ENCODE data around the gene ATP2A1.

Gene ATP2A1

DNA sequence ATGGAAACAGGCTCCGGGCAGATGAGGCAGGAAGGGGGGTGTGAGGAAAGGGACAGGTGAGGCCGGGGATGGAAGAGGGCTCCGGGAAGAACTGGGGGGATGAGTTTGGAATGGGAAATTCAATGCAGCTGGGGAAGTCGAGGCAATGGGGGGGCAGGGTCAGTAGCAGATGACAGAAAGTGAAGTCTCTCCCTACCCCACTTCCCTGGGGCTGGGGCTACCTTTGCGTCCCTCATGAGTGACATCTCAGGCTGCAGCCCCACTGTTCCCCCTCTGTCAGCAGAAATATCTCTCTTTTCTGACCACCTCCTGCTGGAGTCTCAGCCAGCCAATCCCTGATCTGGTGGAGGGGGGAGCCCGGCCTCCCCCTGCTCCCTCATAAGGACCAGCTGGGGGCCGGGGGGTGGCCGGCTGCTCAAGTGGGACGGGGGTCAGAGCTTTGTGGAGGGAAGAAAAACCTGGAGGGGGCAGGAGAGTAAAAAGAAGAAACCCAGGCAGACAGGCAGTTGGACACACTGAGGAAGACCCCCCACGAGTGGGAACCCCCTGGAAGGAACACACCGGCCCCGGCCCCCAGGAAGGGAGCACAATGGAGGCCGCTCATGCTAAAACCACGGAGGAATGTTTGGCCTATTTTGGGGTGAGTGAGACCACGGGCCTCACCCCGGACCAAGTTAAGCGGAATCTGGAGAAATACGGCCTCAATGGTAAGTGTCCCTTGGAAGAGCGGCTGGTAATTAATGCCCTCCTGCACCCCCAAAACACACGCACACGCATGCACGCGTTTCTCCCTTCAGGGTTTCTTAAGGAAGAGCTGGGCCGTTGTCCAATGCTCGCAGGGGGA, at the start of gene ATP2A1:
Gene ATP2A1 (plus strand): TSS at position 406 of the 844 bp plus-strand sequence. CDS start 184 bp downstream, at position 590.
- Mint-ChIP-seq H3K27ac (peak within 1 kb of the TSS; percentile 65), H3K27me3 (peaks cover 10% of the 10 kb centered on the region), H3K4me3 (peak within 1 kb of the TSS; percentile 86), H3K36me3 (ENCODE audit: low read depth) (peaks cover 3% of the 10 kb centered on the region), H3K9me3 (no peaks in the 10 kb centered on the region), H3K4me1 (peaks cover 21% of the 10 kb centered on the region)
- no peak for DNase-seq
- ATAC-seq = no peak

DNA sequence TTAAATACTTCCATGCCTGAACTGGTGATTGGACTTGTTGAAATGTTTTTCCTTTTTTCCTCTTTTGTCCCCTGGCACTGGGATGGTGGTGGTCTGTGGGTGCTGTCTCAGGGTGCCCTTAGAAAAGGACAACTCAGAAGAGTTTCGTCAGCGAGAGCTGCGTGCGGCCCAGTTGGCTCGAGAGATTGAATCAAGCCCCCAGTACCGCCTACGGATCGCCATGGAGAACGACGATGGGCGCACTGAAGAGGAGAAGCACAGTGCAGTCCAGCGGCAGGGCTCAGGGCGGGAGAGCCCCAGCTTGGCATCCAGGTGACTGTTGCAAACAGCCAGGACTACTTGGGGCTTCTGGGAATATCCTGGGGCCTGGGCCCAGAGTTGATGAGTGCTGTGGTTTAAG, 48.5 kb upstream of the ATP2A1 start:
- DNase-seq (no peak), ATAC-seq (no peak)
- Mint-ChIP-seq H3K27me3 (no peaks in the 10 kb centered on the region), H3K27ac (peak overlapping the region; percentile 20), H3K36me3 (ENCODE audit: low read depth) (peaks cover 91% of the 10 kb centered on the region), H3K4me3 (no peak overlapping the region), H3K9me3 (no peaks in the 10 kb centered on the region), H3K4me1 (peaks cover 28% of the 10 kb centered on the region)

DNA sequence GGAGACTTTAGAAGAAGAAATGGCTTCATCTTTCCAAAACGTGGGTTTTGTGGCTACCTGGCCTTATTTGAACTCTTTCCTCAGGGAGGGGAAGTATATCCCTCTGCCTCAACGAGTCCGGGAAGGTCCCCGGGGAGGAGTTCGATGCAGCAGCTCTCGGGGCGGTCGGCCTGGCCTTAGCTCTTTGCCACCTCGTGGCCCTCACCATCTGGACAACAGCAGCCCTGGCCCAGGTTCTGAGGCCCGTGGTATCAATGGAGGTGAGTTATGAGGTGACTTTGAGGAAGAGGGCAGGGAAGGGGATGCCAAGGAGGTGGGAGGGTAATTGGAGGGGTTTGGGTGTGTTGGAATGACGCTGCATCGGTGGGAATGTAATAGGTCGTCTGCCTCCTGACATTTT, 47.8 kb upstream of the ATP2A1 start:
- Mint-ChIP-seq H3K4me1 (peaks cover 20% of the 10 kb centered on the region), H3K9me3 (no peaks in the 10 kb centered on the region), H3K27ac (peak overlapping the region; percentile 49), H3K27me3 (no peaks in the 10 kb centered on the region), H3K36me3 (ENCODE audit: low read depth) (peaks cover 91% of the 10 kb centered on the region), H3K4me3 (no peak overlapping the region)
- DNase-seq (no peak), ATAC-seq (no peak)

- Mint-ChIP-seq H3K27me3 (no peaks in the 10 kb centered on the region), H3K4me3 (no peak overlapping the region), H3K4me1 (peaks cover 10% of the 10 kb centered on the region), H3K36me3 (ENCODE audit: low read depth) (peaks cover 77% of the 10 kb centered on the region), H3K9me3 (no peaks in the 10 kb centered on the region), H3K27ac (no peak overlapping the region)
- no peak for DNase-seq
- ATAC-seq = no peak
Observed at GRCh38 chr16:28834349-28834748, 43.9 kb upstream of the ATP2A1 start.

- Mint-ChIP-seq H3K4me3 (no peak overlapping the region), H3K9me3 (no peaks in the 10 kb centered on the region), H3K4me1 (peaks cover 8% of the 10 kb centered on the region), H3K36me3 (ENCODE audit: low read depth) (peaks cover 69% of the 10 kb centered on the region), H3K27me3 (no peaks in the 10 kb centered on the region), H3K27ac (no peak overlapping the region)
- no peak for ATAC-seq
- no peak for DNase-seq
Observed at GRCh38 chr16:28834873-28835863, 43.1 kb upstream of the ATP2A1 start.

- H3K36me3 Mint-ChIP-seq (ENCODE audit: low read depth) = peaks cover 61% of the 10 kb centered on the region
- ATAC-seq = no peak
- peaks cover 8% of the 10 kb centered on the region for H3K4me1 Mint-ChIP-seq
- DNase-seq = no peak
- H3K27ac Mint-ChIP-seq = no peak overlapping the region
- no peak overlapping the region for H3K4me3 Mint-ChIP-seq
- no peaks in the 10 kb centered on the region for H3K27me3 Mint-ChIP-seq
- no peaks in the 10 kb centered on the region for H3K9me3 Mint-ChIP-seq
Observed at GRCh38 chr16:28835864-28836760, 42.2 kb upstream of the ATP2A1 start.

- H3K27me3 Mint-ChIP-seq = no peaks in the 10 kb centered on the region
- no peaks in the 10 kb centered on the region for H3K9me3 Mint-ChIP-seq
- H3K4me3 Mint-ChIP-seq = no peak overlapping the region
- no peak for ATAC-seq
- DNase-seq = no peak
- H3K4me1 Mint-ChIP-seq = peaks cover 8% of the 10 kb centered on the region
- H3K36me3 Mint-ChIP-seq (ENCODE audit: low read depth) = peaks cover 63% of the 10 kb centered on the region
- no peak overlapping the region for H3K27ac Mint-ChIP-seq
Observed at GRCh38 chr16:28836761-28837064, 41.6 kb upstream of the ATP2A1 start.

DNA sequence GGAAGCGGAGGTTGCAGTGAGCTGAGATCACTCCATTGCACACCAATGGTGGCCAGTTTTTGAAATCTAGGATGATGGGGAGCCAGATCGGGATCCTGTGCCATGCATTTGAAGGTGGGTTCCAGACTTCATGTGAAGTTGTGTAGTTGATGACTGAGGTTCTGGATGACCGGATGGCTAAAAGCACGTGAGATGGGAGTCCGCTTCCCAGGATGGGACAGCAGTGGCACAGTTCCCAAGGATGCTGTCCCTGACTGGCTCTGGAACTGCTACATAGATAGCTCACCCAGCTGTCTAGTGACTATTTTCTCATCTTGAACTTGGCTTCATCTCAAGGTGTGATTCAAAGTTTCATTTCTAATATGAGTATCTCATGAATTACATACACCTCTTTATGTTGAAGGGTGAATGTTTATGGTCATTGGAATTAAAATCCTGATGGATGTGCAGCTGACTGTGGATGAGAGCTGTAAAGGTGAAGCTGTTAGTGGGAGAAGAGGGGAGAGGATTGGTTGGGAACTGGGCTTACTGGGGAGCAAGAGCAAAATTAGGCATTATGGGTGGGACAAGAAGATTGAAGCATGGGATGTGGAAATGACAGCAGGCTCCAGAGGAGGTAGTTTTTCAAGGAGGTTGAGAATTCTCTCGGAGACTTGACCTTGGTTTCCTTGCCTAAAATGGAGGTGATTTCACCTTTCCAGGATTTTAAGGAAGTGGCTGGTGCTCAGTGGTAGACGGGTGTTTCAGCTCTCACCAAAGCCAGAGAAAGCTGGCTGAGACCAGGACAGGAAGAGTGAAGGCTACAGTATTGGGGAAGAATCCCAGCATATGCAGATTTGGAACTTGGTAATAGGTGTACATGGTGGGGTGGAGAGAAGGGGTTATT, 40.4 kb upstream of the ATP2A1 start:
- no peaks in the 10 kb centered on the region for H3K9me3 Mint-ChIP-seq
- ATAC-seq (peak; percentile 13), DNase-seq (no peak)
- H3K27me3 Mint-ChIP-seq = no peaks in the 10 kb centered on the region
- H3K27ac Mint-ChIP-seq = peak overlapping the region; percentile 29
- no peak overlapping the region for H3K4me3 Mint-ChIP-seq
- peaks cover 65% of the 10 kb centered on the region for H3K36me3 Mint-ChIP-seq (ENCODE audit: low read depth)
- peaks cover 6% of the 10 kb centered on the region for H3K4me1 Mint-ChIP-seq

- Mint-ChIP-seq H3K9me3 (no peaks in the 10 kb centered on the region), H3K27ac (no peak overlapping the region), H3K36me3 (ENCODE audit: low read depth) (peaks cover 65% of the 10 kb centered on the region), H3K4me1 (peaks cover 6% of the 10 kb centered on the region), H3K4me3 (no peak overlapping the region), H3K27me3 (no peaks in the 10 kb centered on the region)
- ATAC-seq (no peak), DNase-seq (no peak)
Observed at GRCh38 chr16:28838558-28838918, 39.8 kb upstream of the ATP2A1 start.

DNA sequence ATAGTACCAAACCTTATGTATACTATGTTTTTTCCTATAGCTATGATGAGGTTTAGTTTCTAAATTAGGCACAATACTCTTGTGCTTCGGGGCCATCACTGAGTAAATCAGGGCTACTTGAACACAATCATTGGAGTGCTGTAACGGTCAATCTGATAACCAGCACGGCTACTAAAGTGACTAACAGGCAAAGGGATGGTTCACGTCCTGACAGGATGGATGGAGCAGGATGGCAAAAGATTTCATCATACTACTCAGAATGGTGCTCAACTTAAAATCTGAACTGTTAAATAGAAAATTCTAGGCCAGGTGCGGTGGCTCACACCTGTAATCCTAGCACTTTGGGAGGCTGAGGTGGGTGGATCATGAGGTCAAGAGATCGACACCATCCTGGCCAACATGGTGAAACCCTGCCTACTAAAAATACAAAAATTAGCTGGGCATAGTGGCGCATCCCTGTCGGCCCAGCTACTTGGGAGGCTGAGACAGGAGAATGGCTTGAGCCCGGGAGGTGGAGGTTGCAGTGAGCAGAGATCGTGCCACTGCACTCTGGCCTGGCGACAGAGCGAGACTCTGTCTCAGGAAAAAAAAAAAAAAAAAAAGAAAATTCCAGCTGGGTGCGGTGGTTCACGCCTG, 39.2 kb upstream of the ATP2A1 start:
- H3K27ac Mint-ChIP-seq = no peak overlapping the region
- peaks cover 59% of the 10 kb centered on the region for H3K36me3 Mint-ChIP-seq (ENCODE audit: low read depth)
- DNase-seq = no peak

GRCh38 chr16:28839899-28840298, 38.4 kb upstream of the ATP2A1 start:
- DNase-seq = no peak
- Mint-ChIP-seq H3K4me1 (peaks cover 12% of the 10 kb centered on the region), H3K27me3 (no peaks in the 10 kb centered on the region), H3K9me3 (no peaks in the 10 kb centered on the region), H3K27ac (peak overlapping the region; percentile 12), H3K36me3 (ENCODE audit: low read depth) (peaks cover 58% of the 10 kb centered on the region), H3K4me3 (no peak overlapping the region)
- no peak for ATAC-seq

More for the DNA sequence above, 39.2 kb upstream of the ATP2A1 start:
- no peaks in the 10 kb centered on the region for H3K27me3 Mint-ChIP-seq
- H3K4me3 Mint-ChIP-seq = no peak overlapping the region
- no peak for ATAC-seq
- no peaks in the 10 kb centered on the region for H3K9me3 Mint-ChIP-seq
- peaks cover 6% of the 10 kb centered on the region for H3K4me1 Mint-ChIP-seq

GRCh38 chr16:28842696-28843095, 35.6 kb upstream of the ATP2A1 start:
- no peak for DNase-seq
- Mint-ChIP-seq H3K27me3 (no peaks in the 10 kb centered on the region), H3K4me3 (no peak overlapping the region), H3K9me3 (no peaks in the 10 kb centered on the region), H3K27ac (peak overlapping the region; percentile 28), H3K4me1 (peaks cover 34% of the 10 kb centered on the region), H3K36me3 (ENCODE audit: low read depth) (peaks cover 52% of the 10 kb centered on the region)
- ATAC-seq = no peak

DNA sequence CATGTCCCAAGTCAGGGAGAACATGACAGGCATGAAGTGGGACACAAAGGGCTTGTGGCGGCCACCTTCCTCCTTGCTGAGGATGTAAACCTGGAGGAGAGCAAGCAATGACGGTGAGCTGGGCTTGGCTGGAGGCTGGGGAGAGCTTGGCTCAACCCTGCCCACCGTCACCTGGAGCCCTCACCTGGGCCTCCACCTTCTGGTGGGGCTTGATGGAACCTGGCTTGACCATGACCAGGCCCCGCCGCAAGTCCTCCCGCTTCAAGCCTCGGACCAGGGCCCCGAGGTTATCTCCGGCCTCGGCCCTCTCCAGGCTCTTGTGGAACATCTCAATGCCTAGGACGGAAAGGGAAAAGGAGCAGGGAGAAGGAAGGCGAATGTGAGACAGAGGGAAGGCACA, 34.5 kb upstream of the ATP2A1 start:
- H3K4me3 Mint-ChIP-seq = peak overlapping the region; percentile 97
- DNase-seq (no peak), ATAC-seq (no peak)
- peaks cover 42% of the 10 kb centered on the region for H3K36me3 Mint-ChIP-seq (ENCODE audit: low read depth)
- no peaks in the 10 kb centered on the region for H3K27me3 Mint-ChIP-seq
- no peaks in the 10 kb centered on the region for H3K9me3 Mint-ChIP-seq
- H3K4me1 Mint-ChIP-seq = peaks cover 29% of the 10 kb centered on the region
- no peak overlapping the region for H3K27ac Mint-ChIP-seq

Measured in activated naive CD8-positive, alpha-beta T cell treated with anti-CD3 and anti-CD28 coated beads, Interleukin-2, amount 50 U/mL, for 24 hours (primary cell).